Cardiac fibroblast (primary cell): Measurements from ENCODE around the gene AMFR.

ENCODE experiments used
- DNase-seq, 2 donors: peaks; one replicate each; pipeline versions ENCODE4 v3.0.0 to v3.0.0-alpha.2; 2010; ENCODE audit warnings: low read depth in 2 of 2
- H3K4me3 ChIP-seq, 2 donors: replicated peaks in 1 of 2; 1 replicate in 1 of 2; 2 replicates in 1 of 2; pipeline ENCODE4 v1.5.1; 2011; ENCODE audit warnings: low read depth in 2 of 2, low read length in 2 of 2, mild to moderate bottlenecking in 2 of 2, moderate library complexity in 1 of 2
- CTCF ChIP-seq: IDR thresholded peaks from one replicate; pipeline ENCODE4 v1.5.1; 2011; ENCODE audit warnings: low read depth, mild to moderate bottlenecking, low read length, inconsistent platforms

Gene AMFR

GRCh38 chr16:56354746-56355145, 70.6 kb downstream of the AMFR start:
- no peak overlapping the region for H3K4me3 ChIP-seq
- no peak for TF ChIP-seq CTCF
- no peak for DNase-seq

GRCh38 chr16:56354016-56354415, 71.3 kb downstream of the AMFR start:
- no peak for DNase-seq
- no peak overlapping the region for H3K4me3 ChIP-seq
- TF ChIP-seq CTCF = no peak

GRCh38 chr16:56353054-56353921, 72.1 kb downstream of the AMFR start:
- H3K4me3 ChIP-seq = no peak overlapping the region
- no peak for TF ChIP-seq CTCF
- no peak for DNase-seq

DNA sequence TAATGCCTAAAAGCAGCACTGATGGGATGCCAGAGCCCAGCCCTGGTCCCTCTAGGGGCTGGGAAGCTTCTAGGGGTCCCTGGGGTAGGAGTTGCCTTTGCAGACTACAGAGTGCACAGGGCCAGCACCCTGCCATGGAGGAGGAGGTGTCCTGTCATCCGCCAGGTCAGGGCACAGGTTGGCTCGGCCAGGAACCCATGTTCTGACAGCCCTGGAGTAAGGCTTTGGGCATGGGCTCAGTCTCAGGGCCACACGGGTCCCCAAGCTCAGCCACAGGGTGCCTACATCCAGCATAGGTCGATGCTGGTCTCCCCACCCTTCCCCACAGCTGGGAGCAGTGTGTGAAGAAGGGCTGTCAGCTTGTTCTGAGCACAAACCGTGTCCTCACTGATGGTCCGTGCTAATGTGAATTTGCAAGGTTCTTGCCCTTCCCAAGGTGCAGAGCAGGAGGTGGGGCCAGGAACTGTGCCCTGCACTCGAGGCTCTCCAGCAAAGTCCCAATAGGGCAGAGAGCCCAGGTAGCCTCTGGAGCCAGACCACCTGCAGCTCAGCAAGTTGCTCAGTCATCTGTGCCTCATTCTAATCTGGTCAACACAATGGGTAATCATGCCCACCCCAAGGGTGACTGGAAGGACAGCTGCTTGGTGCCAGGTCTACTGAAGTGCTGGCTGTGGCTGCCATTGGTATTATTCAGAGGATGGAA, 72.8 kb downstream of the AMFR start:
- no peak for TF ChIP-seq CTCF
- no peak for DNase-seq
- H3K4me3 ChIP-seq = no peak overlapping the region

DNA sequence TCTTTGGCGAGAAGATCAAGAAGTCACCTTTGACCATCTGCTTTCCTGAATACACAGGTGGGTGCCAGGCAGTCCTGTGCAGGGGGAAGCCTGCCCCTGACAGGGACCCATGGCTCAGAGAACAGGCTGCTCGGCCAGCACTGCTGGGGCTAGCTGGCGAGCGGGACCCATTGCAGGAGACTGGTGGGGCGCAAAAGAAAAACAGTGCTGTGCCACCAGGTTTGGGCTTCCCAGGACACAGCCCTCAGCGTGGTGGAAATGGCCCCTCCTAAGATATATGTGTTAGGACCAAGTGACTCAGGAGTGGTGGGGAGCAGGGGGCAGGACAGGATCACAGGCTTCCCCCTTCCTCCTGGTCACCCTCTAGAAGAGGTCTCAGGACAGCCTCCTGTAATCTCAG, 73.9 kb downstream of the AMFR start:
- TF ChIP-seq CTCF = no peak
- H3K4me3 ChIP-seq = no peak overlapping the region
- DNase-seq = no peak

DNA sequence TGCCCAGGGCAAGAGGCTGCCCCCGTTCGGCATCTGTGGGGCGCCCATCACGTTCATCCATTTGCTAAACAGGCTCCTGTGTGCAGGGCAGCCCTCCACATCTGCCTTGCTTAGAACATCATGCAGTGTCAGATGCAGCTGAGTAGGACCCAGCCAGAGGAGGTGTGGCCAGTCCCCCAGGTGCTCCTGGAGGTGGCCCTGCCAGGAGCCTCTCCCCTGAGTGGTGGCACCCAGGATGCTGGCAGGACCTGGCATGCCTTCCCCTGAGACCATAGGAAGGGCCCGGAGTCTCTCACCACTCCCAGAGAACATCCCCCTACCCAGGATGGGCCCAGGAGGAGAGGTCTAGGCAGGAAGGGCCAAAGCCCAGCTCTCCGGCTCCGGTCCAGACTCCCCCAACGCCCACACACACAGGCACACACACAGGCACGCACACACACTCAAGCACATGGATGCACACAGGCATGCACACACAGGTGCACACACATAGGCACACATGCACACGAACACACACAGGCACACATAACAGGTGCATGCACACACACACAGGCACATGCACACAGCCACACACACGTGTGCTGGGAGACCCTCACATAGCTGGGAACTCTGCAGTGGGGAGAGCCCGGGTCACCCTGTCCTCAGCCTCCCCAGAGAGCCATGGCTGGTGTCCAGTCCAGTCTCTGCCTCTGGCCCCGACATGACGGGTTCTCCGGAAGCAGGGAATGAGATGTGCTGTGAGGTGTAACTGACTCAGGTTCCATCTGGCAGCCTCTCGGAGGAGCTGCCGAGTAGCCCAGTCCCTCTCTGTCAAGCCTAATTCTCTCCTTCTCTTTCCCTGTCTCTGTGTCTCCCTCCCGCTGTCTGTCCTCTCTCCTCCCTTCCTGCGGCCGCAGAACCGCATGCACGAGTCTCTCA, 74.6 kb downstream of the AMFR start:
- DNase-seq = no peak

More for the DNA sequence above, 74.6 kb downstream of the AMFR start:
- H3K4me3 ChIP-seq = no peak overlapping the region
- no peak for TF ChIP-seq CTCF
